Fibroblast of mammary gland (primary cell): ENCODE measurements around the gene NFE2L2.

Experiments
- DNase-seq: peaks from one replicate; pipeline ENCODE4 v3.0.0-alpha.2; 2010; ENCODE audit warnings: low read depth
- H3K4me3 ChIP-seq: 2 replicates; pipeline ENCODE4 v1.5.1; 2011; ENCODE audit warnings: low read depth, mild to moderate bottlenecking, low read length, moderate library complexity; ENCODE audit not compliant: control insufficient read depth
- CTCF ChIP-seq: conservative IDR thresholded peaks from 2 replicates; pipeline ENCODE4 v1.5.1; 2011; ENCODE audit warnings: low read depth, low read length, inconsistent platforms; ENCODE audit not compliant: control insufficient read depth, insufficient read depth

Gene NFE2L2

DNA sequence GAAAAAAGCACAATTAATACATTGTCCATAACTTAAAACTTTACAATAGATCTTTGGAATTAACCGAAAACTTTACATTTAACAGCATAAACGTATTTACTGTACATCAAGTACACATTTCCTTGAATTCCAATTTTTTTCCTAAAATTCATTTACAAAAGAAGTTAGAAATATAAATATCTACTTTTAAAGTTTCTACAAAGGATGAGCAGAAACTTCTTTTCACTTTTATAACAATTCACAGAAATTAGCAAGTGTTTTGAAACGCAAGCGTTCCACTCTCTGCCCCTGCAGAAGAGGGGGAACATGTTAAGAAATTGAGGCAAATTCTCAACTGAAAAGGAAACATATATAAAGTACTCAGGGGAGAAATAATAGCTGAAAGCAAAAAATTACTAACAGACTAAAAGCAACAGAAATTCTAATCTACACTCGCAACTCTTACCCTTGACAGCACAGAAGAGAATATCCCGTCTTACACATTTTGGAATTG, 1.5 kb downstream of the NFE2L2 start:
- TF ChIP-seq CTCF, result no peak
- DNase-seq, result no peak

GRCh38 chr2:177262092-177262491, 2.4 kb downstream of the NFE2L2 start:
- DNase-seq, result no peak
- peak overlapping the region; percentile 69 for H3K4me3 ChIP-seq
- no peak for TF ChIP-seq CTCF

More for the DNA sequence above, 1.5 kb downstream of the NFE2L2 start:
- H3K4me3 ChIP-seq, result peak overlapping the region; percentile 69

DNA sequence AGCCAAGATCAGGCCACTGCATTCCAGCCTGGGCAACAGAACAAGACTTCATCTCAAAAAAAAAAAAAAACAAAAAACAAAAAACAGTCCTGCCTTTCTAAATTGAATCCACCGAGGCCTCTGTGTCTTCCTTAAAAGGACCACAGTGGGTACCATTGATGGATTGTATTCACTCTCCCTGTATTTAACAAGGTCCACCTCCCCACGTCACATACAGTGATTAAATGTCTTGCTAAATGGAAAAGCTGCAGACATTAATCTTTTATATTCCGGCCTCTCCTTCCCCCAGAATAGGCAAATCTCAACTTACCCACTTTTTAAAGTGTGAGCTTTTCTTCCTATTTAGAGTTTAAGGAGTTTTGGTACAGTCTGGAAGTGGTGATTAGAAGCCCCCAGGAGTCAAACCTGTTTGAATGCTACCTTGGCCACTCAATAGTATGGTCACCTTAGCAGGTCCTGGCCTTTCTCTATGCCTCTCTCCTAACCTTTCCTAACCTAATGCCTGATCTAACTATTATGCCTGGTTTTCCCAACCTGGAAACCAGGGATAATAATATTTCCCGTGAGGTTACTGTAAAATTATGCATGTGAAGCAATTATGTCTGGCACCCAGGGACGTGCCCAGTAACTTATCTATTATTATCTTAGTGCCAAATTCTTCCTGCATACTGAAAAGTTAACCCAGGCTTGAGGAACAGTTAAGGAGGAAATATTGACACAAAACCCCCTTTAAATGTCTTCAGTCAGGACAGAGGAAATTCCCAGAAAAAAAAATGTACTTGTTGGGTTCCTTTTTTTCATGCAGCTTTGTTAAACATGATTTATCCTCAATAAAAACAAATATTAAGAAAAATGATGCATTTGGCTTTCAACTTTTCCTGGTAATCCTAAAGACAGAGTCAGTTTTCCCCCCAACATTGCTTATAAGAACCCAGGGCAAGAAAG, 3.1 kb downstream of the NFE2L2 start:
- TF ChIP-seq CTCF, result no peak
- DNase-seq, result no peak
- H3K4me3 ChIP-seq, result peak overlapping the region; percentile 69

- H3K4me3 ChIP-seq, result no peak overlapping the region
- TF ChIP-seq CTCF, result no peak
- no peak for DNase-seq
These were observed 4.1 kb downstream of the NFE2L2 start for GRCh38 chr2:177260379-177260778.

- no peak for TF ChIP-seq CTCF
- no peak for DNase-seq
- H3K4me3 ChIP-seq, result no peak overlapping the region
These were observed 6.5 kb downstream of the NFE2L2 start for GRCh38 chr2:177258059-177258458.

DNA sequence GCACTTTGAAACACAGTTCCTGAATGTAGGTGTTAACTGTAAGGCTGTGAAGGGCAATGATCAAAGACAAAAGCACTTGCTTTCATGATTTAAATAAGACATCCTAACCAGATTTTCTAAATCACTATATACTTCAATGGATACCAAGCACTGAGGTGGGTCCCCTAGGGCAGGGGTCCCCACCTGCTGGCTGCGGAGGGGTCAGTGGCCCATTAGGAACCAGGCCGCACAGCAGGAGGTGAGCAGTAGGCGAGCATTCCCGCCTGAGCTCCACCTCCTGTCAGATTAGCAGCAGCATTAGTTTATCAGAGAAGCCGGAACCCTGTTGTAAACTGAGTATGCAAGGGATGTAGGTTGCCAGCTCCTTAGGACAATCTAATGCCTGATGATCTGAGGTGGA, 7.1 kb downstream of the NFE2L2 start:
- TF ChIP-seq CTCF, result no peak
- H3K4me3 ChIP-seq, result no peak overlapping the region
- no peak for DNase-seq
